IMR-90 (cell line): ENCODE results near the gene ESYT1. TPM values are rescaled to one million over a fixed set of nuclear protein-coding genes. Genes with fewer than 3 reads are reported as not detected.
A peak's percentile ranks its signal among the peaks of the same experiment; 100 is the strongest.

Experiments
- ATAC-seq: fragments of 200-7000 bp; cut with Tn5 transposase; 2 replicates; pipeline ENCODE4 v1.9.1; 2020; ENCODE audit warnings: low read depth, mild to moderate bottlenecking, moderate library complexity
- BruUV-seq: library from RNA; stranded (reverse); fragments of 400-500 nt; replicated peaks from 2 replicates; lab custom pipeline; 2021; lab: Mats Ljungman, UMichigan
- CTCF ChIA-PET: fragments of 300-600 bp; formaldehyde crosslinking; extraction: SDS; loops from one replicate; lab custom pipeline; 2021; ENCODE audit warnings: antibody characterized with exemption; lab: Yijun Ruan, JAX
- POLR2A ChIA-PET: fragments of 300-600 bp; sonication (Branson Sonifier 250); formaldehyde crosslinking; loops from one replicate; lab custom pipeline; 2022; ENCODE audit warnings: antibody characterized with exemption; ENCODE audit not compliant: unreplicated experiment; lab: Charles Lee
- DNase-seq: peaks from one replicate; pipeline ENCODE4 v3.0.0; 2013
- H2AFZ ChIP-seq: replicated peaks from 2 replicates; pipeline ENCODE3; 2013; ENCODE audit warnings: low read length, mild to moderate bottlenecking; ENCODE audit not compliant: poor library complexity
- H2AK5ac ChIP-seq: 2 replicates; pipeline ENCODE4 v1.6.1; 2013; ENCODE audit warnings: low read depth, low read length, inconsistent platforms
- H2AK9ac ChIP-seq: replicated peaks from 2 replicates; pipeline ENCODE3; 2013; ENCODE audit warnings: mild to moderate bottlenecking, low read depth, low read length, moderate library complexity; ENCODE audit not compliant: poor library complexity
- H2BK120ac ChIP-seq: 2 replicates; pipeline ENCODE4 v1.6.1; 2013; ENCODE audit warnings: low read depth, low read length, inconsistent platforms
- H2BK15ac ChIP-seq: 3 replicates; pipeline ENCODE4 v1.6.1; 2013; ENCODE audit warnings: low read depth, low read length, inconsistent platforms
- H2BK20ac ChIP-seq: 2 replicates; pipeline ENCODE4 v1.6.1; 2013; ENCODE audit warnings: low read depth, mild to moderate bottlenecking, inconsistent platforms, low read length, moderate library complexity
- H2BK5ac ChIP-seq: 2 replicates; pipeline ENCODE4 v1.6.1; 2013; ENCODE audit warnings: mild to moderate bottlenecking, low read depth, low read length, inconsistent platforms; ENCODE audit not compliant: poor library complexity, severe bottlenecking
- H3K14ac ChIP-seq: replicated peaks from 2 replicates; pipeline ENCODE4 v1.6.1; 2013; ENCODE audit warnings: low read depth, low read length, inconsistent platforms
- H3K18ac ChIP-seq: 2 replicates; pipeline ENCODE4 v1.6.1; 2013; ENCODE audit warnings: low read depth, low read length, control low read depth
- H3K23ac ChIP-seq: 2 replicates; pipeline ENCODE4 v1.6.1; 2013; ENCODE audit warnings: low read depth, low read length, inconsistent platforms
- H3K27ac ChIP-seq: 2 replicates; pipeline ENCODE4 v1.5.1; 2013; ENCODE audit warnings: mild to moderate bottlenecking, control low read depth, low read length; ENCODE audit not compliant: insufficient read depth
- H3K27me3 ChIP-seq: 2 replicates; pipeline ENCODE4 v1.6.1; 2013; ENCODE audit warnings: low read length; ENCODE audit not compliant: control insufficient read depth, insufficient read depth
- H3K36me3 ChIP-seq: 2 replicates; pipeline ENCODE4 v1.6.1; 2013; ENCODE audit warnings: low read length, mixed read lengths; ENCODE audit not compliant: control insufficient read depth, insufficient read depth
- H3K4ac ChIP-seq: 2 replicates; pipeline ENCODE4 v1.6.1; 2013; ENCODE audit warnings: low read depth, low read length, inconsistent platforms
- H3K4me1 ChIP-seq: 2 replicates; pipeline ENCODE4 v1.6.1; 2013; ENCODE audit warnings: low read length, mixed read lengths; ENCODE audit not compliant: control insufficient read depth, insufficient read depth
- H3K4me2 ChIP-seq: 2 replicates; pipeline ENCODE4 v1.6.1; 2013; ENCODE audit warnings: low read depth, mild to moderate bottlenecking, control low read depth, low read length, moderate library complexity
- H3K4me3 ChIP-seq: 2 replicates; pipeline ENCODE4 v1.5.1; 2013; ENCODE audit warnings: low read depth, mild to moderate bottlenecking, control low read depth, low read length, moderate library complexity; ENCODE audit not compliant: insufficient read depth
- H3K56ac ChIP-seq: 2 replicates; pipeline ENCODE4 v1.6.1; 2013; ENCODE audit warnings: low read length, inconsistent platforms; ENCODE audit not compliant: insufficient read depth; ENCODE audit errors: extremely low read depth
- H3K79me1 ChIP-seq, 2 experiments: 2 replicates each; pipeline ENCODE4 v1.6.1; 2013; ENCODE audit warnings: low read length in 2 of 2, inconsistent platforms in 1 of 2, low read depth in 1 of 2
- H3K9ac ChIP-seq: 2 replicates; pipeline ENCODE4 v1.6.1; 2013; ENCODE audit warnings: low read depth, low read length, control low read depth
- H3K9me1 ChIP-seq: 2 replicates; pipeline ENCODE4 v1.6.1; 2013; ENCODE audit warnings: low read length, inconsistent platforms; ENCODE audit not compliant: insufficient read depth
- H3K9me3 ChIP-seq: 2 replicates; pipeline ENCODE4 v1.6.1; 2013; ENCODE audit warnings: low read length; ENCODE audit not compliant: control insufficient read depth, insufficient read depth
- H4K20me1 ChIP-seq: 2 replicates; pipeline ENCODE4 v1.6.1; 2013; ENCODE audit warnings: low read length, inconsistent platforms; ENCODE audit not compliant: insufficient read depth
- H4K5ac ChIP-seq: 2 replicates; pipeline ENCODE4 v1.6.1; 2013; ENCODE audit warnings: mild to moderate bottlenecking, low read depth, low read length, control low read depth
- H4K8ac ChIP-seq, 2 experiments: 2 replicates each; pipeline ENCODE4 v1.6.1; 2013; ENCODE audit warnings: low read depth in 2 of 2, low read length in 2 of 2, control low read depth in 1 of 2, inconsistent platforms in 1 of 2
- H4K91ac ChIP-seq: 2 replicates; pipeline ENCODE4 v1.6.1; 2013; ENCODE audit warnings: low read depth, low read length, inconsistent platforms; ENCODE audit not compliant: insufficient read depth
- BHLHE40 ChIP-seq: fragments of 150-350 bp; IDR thresholded peaks from 2 replicates; pipeline ENCODE4 v1.6.1; 2016; ENCODE audit warnings: mild to moderate bottlenecking, low read depth, low read length
- CEBPB ChIP-seq: IDR thresholded peaks from 2 replicates; pipeline ENCODE4 v1.6.1; 2012; ENCODE audit warnings: low read depth, low read length, improper control_type of control experiment
- CHD1 ChIP-seq: IDR thresholded peaks from 2 replicates; pipeline ENCODE4 v1.6.1; 2012; ENCODE audit warnings: low read depth, low read length, improper control_type of control experiment
- CTCF ChIP-seq: conservative IDR thresholded peaks from 2 replicates; pipeline ENCODE4 v1.5.1; 2012; ENCODE audit warnings: mild to moderate bottlenecking, low read depth, low read length, improper control_type of control experiment
- FOS ChIP-seq: fragments of 150-350 bp; IDR thresholded peaks from 2 replicates; pipeline ENCODE4 v1.6.1; 2016; ENCODE audit warnings: low read depth, low read length
- MXI1 ChIP-seq: IDR thresholded peaks from 2 replicates; pipeline ENCODE4 v1.6.1; 2012; ENCODE audit warnings: low read depth, mild to moderate bottlenecking, low read length, moderate library complexity, borderline replicate concordance
- NFE2L2 ChIP-seq: fragments of 150-350 bp; IDR thresholded peaks from 2 replicates; pipeline ENCODE4 v1.6.1; 2016; ENCODE audit warnings: low read depth, mild to moderate bottlenecking, low read length
- RAD21 ChIP-seq: IDR thresholded peaks from 2 replicates; pipeline ENCODE4 v1.6.1; 2012; ENCODE audit warnings: low read length, improper control_type of control experiment
- RFX5 ChIP-seq: IDR thresholded peaks from 2 replicates; pipeline ENCODE4 v1.8.0; 2012; ENCODE audit warnings: low read depth, mild to moderate bottlenecking, low read length, moderate library complexity
- SMC3 ChIP-seq: fragments of 150-350 bp; IDR thresholded peaks from 2 replicates; pipeline ENCODE4 v1.6.1; 2016; ENCODE audit warnings: low read depth, mild to moderate bottlenecking, antibody characterized with exemption, low read length, moderate library complexity
- USF2 ChIP-seq: fragments of 150-350 bp; IDR thresholded peaks from 2 replicates; pipeline ENCODE4 v1.6.1; 2017; ENCODE audit warnings: mild to moderate bottlenecking, antibody characterized with exemption, low read length, low read depth
- WGBS, 2 experiments: methylation state at CpG; one replicate each; pipeline versions ENCODE4 v1.1.5 to v1.1.7; 2013; ENCODE audit warnings: missing lambda C conversion rate in 2 of 2; ENCODE audit not compliant: insufficient read length in 1 of 2; ENCODE audit errors: extremely low coverage in 2 of 2; 5-methylcytosine and 5-hydroxymethylcytosine counted together
- dilution Hi-C: fragments of 300-500 bp; cut with HindIII; formaldehyde crosslinking; loops from one replicate; pipeline ENCODE4 v1.14.3; 2018; ENCODE audit warnings: low sequenced_read_pairs; ENCODE audit not compliant: unreplicated experiment
- in situ Hi-C: fragments of 300-500 bp; cut with MboI; formaldehyde crosslinking; loops from 3 replicates; pipeline ENCODE4 v1.14.3; 2019; ENCODE audit warnings: low sequenced_read_pairs, inconsistent platforms, mixed read lengths
- intact Hi-C: fragments of 100-400 bp; cut with micrococcal nuclease; formaldehyde crosslinking; loops from 2 replicates; pipeline ENCODE4 v1.10.0; 2022
- polyA plus RNA-seq, 3 experiments: library from polyadenylated mRNA; depleted of rRNA; stranded (reverse); fragments of >200 nt; gene quantifications; 2 replicates each; pipeline ENCODE4 v1.2.3, GENCODE V29; 2012; ENCODE audit warnings: low replicate concordance in 1 of 3
- total RNA-seq: library from RNA; depleted of rRNA; stranded (reverse); fragments of >200 nt; gene quantifications from 2 replicates; pipeline ENCODE4 v1.2.3, GENCODE V29; 2012

ESYT1 gene
- total and polyA plus RNA-seq, 2 of the 4 experiments (the other 2 are of a cell fraction): 150 to 153 TPM

- Histone ChIP-seq H4K8ac (0 out of 4 replicates have a peak overlapping the region, but pooled peaks of 1 of the 2 experiments have one; percentile 4), H2BK5ac (no peak overlapping the region), H3K9ac (no peak overlapping the region; the same call in 1 of the 2 replicates), H4K20me1 (peaks cover 12% of the 10 kb centered on the region), H4K5ac (peak overlapping the region; percentile 45; the same call in 1 of the 2 replicates), H2AK5ac (no peak overlapping the region), H3K23ac (no peak overlapping the region; the same call in 1 of the 2 replicates), H2BK20ac (no peak overlapping the region), H3K9me1 (0 out of 2 replicates have a peak, but pooled peaks cover 2% of the 10 kb centered on the region), H3K9me3 (no peaks in the 10 kb centered on the region), H3K18ac (no peak overlapping the region), H2BK120ac (no peak overlapping the region), H3K4me1 (peaks cover 5% of the 10 kb centered on the region; the same call in 1 of the 2 replicates), H2BK15ac (no peak overlapping the region), H3K56ac (no peak overlapping the region), H2AFZ (no peak overlapping the region), H3K27me3 (peaks cover 4% of the 10 kb centered on the region), H3K4ac (no peak overlapping the region; the same call in 1 of the 2 replicates), H2AK9ac (no peak overlapping the region), H3K36me3 (peaks cover 12% of the 10 kb centered on the region), H3K14ac (no peak overlapping the region; the same call in 1 of the 2 replicates), H4K91ac (no peak overlapping the region), H3K79me1 (peaks cover 12 to 24% of the 10 kb centered on the region in 2 experiments; a peak in 3 of 4 replicates), H3K27ac (no peak overlapping the region), H3K4me2 (peak overlapping the region; percentile 79; the same call in 1 of the 2 replicates), H3K4me3 (peak overlapping the region; percentile 78; the same call in 1 of the 2 replicates)
- no peak for DNase-seq
- ChIA-PET POLR2A (interaction anchor here (0.5 kb wide), 1 partner anchor 9 kb away, joined by 3 read pairs; no protein-coding TSS in a partner anchor), CTCF (interaction anchor here (1.4 to 1.7 kb wide), 2 partner anchors 23 to 56 kb away, joined by 3 to 5 read pairs; no protein-coding TSS in a partner anchor)
- no TSS peak for BruUV-seq
- in situ Hi-C loops: no loop called here
- 60% methylated on average over 1 of the region's 6 CpGs; no CpG with 5 or more reads in 1 of the 2 experiments for WGBS, 2 experiments
- ATAC-seq: no peak
- dilution Hi-C loops: no loop called here
- intact Hi-C loops: loop anchor here (10.0 kb wide), 1 partner anchor 108 kb away; the partner anchor contains the start of gene SUOX
- TF ChIP-seq FOS: no peak
- TF ChIP-seq RAD21: no peak
- no peak for TF ChIP-seq SMC3
- no peak for TF ChIP-seq NFE2L2
- TF ChIP-seq CTCF: no peak
- TF ChIP-seq CHD1: no peak
- no peak for TF ChIP-seq RFX5
- TF ChIP-seq USF2: no peak
- TF ChIP-seq CEBPB: no peak
- TF ChIP-seq BHLHE40: no peak
- TF ChIP-seq MXI1: no peak
Observed at GRCh38 chr12:56103066-56103711, 24.9 kb upstream of the ESYT1 start.
